GM18868 (cell line): Measurements from ENCODE around the gene SLFN11.
"Not testable (repeated sequence)": the region's sequence is repeated elsewhere in the genome, so short reads cannot be mapped to it uniquely, and the experiment has no call there.

ENCODE experiments used
- ATAC-seq: cut with Tn5 transposase; IDR thresholded peaks from one replicate; pipeline ENCODE4 v1.9.1; 2021; ENCODE audit warnings: mild to moderate bottlenecking, moderate library complexity; ENCODE audit not compliant: unreplicated experiment

Gene SLFN11

GRCh38 chr17:35359398-35359797, 14.0 kb downstream of the SLFN11 start:
- ATAC-seq: no peak

- ATAC-seq: no peak
These were observed 21.1 kb downstream of the SLFN11 start for GRCh38 chr17:35352284-35352683.

GRCh38 chr17:35350493-35350892, 22.9 kb downstream of the SLFN11 start:
- no peak for ATAC-seq

- no peak for ATAC-seq
These were observed 27.3 kb downstream of the SLFN11 start for GRCh38 chr17:35345926-35346771.

GRCh38 chr17:35345445-35345925, 27.9 kb downstream of the SLFN11 start:
- ATAC-seq: no peak

- ATAC-seq: no peak
These were observed 29.2 kb downstream of the SLFN11 start for GRCh38 chr17:35344262-35344661.

- no peak for ATAC-seq
These were observed 31.1 kb downstream of the SLFN11 start for GRCh38 chr17:35342276-35342675.

- no peak for ATAC-seq
These were observed 31.9 kb downstream of the SLFN11 start for GRCh38 chr17:35341411-35341992.

GRCh38 chr17:35338230-35338629, 35.2 kb downstream of the SLFN11 start:
- no peak for ATAC-seq

GRCh38 chr17:35337364-35337763, 36.1 kb downstream of the SLFN11 start:
- ATAC-seq: no peak

- not testable (repeated sequence) for ATAC-seq
These were observed 39.8 kb downstream of the SLFN11 start for GRCh38 chr17:35333578-35333977.

GRCh38 chr17:35322749-35323148, 50.7 kb downstream of the SLFN11 start:
- ATAC-seq: no peak

- no peak for ATAC-seq
These were observed 57.5 kb downstream of the SLFN11 start for GRCh38 chr17:35315971-35316370.

GRCh38 chr17:35315283-35315682, 58.1 kb downstream of the SLFN11 start:
- no peak for ATAC-seq

GRCh38 chr17:35314415-35315216, 58.8 kb downstream of the SLFN11 start:
- ATAC-seq: no peak

GRCh38 chr17:35313875-35314409, 59.5 kb downstream of the SLFN11 start:
- ATAC-seq: no peak

- no peak for ATAC-seq
These were observed 60.4 kb downstream of the SLFN11 start for GRCh38 chr17:35312790-35313711.

GRCh38 chr17:35312346-35312745, 61.1 kb downstream of the SLFN11 start:
- no peak for ATAC-seq

- ATAC-seq: not testable (repeated sequence)
These were observed 64.1 kb downstream of the SLFN11 start for GRCh38 chr17:35309345-35309744.
